CD4-positive, alpha-beta T cell treated with Interleukin-15 for 1 hour (primary cell): ENCODE measurements around the gene GSAP.

Experiments used
- DNase-seq: peaks from one replicate; pipeline ENCODE4 v3.0.0-alpha.2; 2020

The GSAP gene

DNA sequence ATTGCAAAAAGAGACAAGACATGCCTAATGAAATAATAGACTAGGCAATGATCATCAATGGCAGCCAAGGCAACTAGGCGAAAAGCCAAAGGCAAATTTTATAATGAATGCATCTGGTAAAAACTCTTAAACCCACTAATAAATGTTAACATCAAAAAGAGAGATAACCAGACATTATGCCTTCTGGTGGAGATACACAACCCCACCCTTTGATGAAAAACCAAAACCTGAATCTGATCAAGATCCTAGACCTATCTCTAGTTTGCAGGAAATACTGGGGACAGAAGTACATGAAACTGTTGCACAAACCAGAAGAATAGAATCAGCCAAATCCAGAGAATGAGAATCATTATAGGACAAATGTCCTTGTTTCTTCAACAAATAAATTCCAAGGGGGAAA lies 22.0 kb upstream of the GSAP start:
- DNase-seq = no peak

DNA sequence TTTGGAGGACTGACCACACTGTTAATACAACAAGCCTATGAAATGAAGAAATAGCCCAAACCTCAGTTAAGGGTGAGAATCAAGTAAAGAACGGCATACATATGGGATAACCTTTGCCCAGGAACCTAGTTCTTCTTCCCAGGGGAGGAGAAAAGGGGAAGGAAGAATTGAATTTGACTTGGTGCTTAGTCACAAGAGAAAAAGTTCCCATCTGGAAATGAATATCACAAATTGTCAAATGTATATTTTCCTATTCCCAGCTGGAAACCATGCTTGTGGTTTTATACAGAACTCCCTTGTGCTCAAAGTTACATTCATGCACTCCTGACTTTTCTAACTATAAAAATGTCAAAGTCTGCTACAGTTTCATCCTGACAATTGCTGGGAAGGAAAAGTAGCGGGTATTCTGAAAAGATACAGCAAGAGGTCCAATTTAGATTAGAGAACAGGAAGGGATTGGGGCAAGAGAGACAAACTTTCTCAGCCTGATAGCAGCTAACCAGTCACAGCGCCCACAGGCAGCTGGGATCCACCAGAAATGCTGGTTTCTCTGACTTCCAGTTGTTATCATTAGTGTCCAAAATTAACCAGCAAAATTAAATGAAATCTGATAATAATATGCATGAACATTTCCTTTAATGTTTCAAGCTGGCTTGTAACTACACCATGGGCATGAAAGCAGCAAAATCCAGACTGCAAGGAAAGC lies 18.6 kb upstream of the GSAP start:
- DNase-seq = no peak

DNA sequence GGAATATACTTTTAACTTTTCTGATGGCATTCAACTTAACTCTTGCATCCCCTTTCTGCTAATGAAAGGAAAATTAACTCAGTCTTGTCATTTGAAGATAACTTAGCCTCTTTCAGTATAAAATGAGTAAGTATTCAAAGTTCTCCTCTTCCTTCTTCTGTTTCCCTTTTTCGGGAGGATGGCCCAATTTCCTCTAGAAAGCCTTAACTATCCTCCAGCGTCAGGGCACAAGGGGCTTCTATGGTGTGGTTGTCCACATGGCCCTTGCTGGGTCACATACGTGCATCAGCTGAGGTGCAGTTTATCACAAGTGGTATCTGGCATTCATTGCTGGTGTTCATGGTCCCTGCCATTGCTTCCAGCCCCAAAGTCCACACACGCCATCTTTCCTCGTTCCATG lies 17.8 kb upstream of the GSAP start:
- no peak for DNase-seq

DNA sequence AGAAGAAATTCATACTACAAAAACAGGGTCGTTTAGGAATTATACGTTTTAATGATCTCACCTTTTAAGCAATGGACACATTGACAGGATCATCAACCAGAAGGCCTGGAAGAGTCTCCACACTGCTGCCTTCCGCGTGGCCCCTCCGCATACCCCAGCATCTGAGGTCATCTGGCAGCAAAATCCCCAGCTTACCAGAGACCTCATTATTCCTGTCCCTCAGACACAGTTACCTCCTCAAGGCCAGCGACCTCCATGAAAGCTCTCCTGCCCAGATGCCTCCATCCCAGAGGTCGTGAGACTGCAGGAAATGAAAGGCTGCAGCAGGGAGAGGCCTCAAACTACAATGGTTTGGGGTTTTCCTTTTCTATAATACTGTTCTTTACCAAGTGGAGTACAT lies 14.8 kb upstream of the GSAP start:
- no peak for DNase-seq

DNA sequence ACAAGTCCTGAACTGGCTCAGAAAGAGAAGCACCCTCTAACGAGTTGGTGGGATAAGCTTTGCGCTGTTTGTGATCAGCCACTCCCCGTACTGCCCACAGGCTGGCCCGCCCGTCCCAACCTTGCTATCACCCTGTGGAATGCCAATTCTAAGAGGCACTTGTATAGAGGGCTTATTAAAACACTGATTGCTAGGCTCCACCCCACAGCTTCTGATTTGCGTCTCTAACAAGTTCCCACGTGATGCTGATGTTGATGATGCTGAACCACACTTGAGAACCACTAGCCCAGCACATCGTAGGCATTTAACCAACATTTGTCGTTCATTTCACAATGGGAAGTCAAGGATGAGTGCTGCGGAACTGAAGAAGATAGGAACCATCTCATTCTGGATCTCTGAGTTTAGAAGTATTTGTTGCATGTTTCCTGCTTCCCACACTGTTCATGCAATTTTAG lies 12.7 kb upstream of the GSAP start:
- DNase-seq = peak; percentile 65

DNA sequence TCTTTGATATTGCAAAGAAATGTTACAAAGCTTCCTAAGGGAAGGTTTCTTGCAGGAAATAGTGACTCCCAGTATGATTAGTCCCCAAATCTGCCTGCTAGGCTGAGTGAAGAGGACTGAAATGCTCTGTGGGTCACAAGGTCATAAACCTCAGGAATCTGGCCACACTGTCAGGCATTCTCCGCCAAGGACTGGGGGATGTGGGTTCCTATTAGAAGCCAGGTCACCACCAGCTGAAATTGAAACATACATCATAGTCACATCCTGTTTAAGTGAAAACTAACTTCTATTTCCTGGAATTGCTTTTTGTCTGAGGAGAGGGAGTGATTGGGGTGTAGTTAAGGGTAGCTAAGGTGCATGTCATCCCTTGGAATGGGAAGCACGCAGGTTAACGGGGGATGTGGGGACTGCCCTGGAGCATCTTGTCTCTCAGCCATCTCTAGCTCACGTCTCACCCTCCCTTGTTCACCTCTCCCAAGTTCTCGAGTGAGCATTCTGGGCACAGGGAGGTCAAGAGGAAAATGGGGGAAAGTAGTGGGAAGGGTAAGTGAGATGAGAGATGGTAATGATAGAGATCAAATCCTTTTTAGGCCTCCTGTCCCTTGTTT lies 12.0 kb upstream of the GSAP start:
- DNase-seq = peak; percentile 40

DNA sequence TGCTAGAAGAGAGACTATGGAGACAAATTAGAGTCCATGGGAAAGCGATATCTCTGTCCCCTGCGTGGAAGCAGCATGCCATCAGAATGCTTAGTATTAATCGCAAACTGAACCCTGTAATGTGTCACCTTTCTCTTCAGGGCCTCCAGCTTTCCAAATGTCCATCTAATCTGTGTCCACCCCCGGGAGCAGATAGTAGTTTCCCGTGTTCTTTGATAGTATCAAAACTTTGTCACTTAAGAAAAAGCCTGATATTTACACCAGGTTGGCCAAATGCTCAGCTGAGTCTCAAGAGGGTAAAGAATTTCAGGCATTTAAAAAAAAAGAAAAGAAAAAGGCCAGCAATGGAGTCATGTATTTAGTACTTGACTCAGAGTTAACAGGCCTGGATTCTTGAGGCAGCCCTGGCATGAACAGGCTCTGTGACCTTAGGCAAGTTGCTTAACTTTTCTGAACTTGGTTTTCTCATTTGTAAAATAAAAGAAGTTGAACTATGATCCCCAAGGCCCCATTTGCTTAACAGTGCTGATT lies 10.4 kb upstream of the GSAP start:
- DNase-seq = no peak

DNA sequence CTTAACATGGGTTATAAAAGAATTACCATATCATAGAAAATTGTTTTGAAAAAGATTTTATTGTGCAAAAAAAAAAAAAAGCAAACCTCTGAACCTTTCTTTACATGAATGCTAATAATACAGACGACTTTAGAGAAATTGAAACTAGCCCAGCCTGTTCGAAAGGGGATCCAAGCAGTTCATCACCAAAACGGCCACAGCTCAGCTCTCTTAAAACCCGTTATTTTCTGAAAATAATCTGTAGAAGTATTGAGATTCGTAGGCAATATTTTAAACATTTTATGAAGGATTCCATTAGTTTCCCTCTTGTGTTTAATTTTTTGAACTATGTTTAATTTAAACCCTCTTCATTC lies 9.9 kb upstream of the GSAP start:
- DNase-seq = no peak

DNA sequence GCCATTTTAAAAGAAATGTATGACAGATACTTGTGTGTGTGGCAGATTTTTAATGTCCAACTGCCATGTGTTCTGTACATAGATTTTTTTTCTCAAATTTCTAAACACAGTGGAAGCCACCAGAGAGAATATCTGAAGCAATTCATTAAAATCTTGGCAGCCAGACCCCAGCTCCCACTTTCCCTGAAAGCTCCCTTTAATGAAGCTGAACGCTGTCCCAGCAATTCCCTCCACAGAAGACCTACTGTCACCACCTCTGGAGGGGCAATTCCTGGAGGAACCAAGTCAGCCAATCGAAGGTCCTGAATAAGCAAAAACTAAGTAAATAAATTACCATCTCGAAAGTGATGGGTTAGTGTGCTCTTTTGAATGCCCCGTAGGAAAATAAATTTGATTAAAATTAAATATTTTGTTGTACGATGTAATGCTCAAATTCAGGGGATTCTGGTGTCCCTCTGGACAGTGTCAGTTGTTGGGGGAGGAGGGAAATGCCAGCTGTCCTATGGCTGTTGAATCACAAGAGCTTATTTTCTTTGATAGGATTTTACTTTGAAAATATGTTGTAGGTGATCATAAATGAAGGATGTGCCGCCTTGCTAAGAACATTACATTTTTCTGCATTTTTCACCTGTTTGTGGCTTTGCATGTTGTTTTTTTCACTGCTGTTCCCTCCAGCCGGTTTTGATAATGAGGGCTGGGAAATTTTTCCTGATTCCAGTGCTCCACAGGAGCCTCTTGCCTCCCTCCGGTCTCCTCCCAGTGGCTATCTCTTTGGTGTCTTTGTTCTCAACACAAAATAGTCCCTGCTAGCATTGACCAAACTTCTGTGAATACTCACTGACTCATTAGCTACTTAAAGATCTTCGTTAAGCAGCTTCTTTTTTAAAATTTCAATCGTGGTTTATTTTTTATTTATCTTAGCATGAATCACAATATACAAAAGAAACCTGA lies 9.2 kb upstream of the GSAP start:
- no peak for DNase-seq

DNA sequence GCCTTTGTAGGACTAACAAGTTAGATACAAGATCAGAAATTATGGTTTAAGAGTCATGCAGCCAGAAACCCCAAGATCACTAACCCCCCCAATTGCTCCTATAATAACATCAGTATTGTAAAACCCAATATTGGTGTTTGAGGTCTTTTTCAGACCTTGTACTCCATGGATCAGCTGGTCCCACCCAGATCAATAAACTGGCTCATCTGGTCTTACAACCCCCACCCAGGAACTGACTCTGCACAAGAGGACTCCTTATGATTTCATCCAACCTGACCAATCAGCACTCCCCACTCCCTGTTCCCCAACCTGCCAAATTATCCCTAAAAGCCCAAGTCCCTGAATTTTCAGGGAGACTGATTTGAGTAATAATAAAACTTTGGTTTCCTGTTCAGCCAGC lies 6.4 kb upstream of the GSAP start:
- DNase-seq = no peak

DNA sequence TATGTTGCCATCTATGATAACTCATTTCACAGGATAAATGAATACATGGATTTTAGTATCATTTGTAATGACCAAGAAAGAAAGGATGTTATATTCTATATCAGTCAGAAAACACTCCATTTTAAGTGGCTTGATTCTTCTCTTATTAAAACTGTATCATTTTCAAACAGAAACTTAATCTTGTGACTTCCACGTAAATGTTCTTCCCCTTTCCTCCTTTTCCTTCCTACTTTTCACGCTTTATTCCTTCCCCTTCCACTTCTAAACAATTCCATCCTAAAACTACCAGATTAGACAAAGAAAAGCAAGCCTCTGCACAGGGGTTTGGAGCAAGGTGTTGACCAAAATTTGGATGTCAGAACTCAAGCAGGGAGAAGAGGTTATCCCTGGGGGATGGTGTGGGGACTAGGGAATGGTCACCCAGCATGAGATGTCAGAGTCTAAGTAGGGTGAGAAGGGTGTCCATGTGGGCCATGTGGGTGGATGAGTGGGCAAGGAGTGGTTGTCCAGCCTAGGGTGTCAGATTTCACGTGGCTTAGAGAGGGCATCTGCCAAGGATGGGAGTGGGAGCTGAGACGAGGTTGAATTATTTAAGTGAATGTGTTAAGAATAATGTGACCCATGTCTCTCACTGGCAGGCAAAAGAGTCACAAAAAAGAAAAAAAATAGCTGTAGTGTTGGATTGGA lies 5.0 kb upstream of the GSAP start:
- no peak for DNase-seq

DNA sequence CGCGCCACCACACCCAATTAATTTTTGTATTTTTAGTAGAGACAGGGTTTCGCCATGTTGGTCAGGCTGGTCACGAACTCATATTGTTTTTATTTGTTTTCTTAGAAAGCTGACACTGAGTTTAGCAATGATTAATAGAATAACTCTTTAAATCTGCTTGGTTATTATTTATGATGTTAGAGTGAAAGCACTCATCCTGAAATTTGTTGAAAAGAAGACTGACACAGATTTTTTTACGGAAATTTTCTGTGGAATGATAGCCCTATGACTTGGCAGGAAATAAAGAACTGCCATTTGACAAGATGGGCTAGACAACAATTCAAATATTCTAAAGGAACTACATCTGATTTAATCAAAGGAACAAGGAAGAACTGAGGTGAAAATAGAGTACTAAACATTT lies 4.3 kb upstream of the GSAP start:
- no peak for DNase-seq

DNA sequence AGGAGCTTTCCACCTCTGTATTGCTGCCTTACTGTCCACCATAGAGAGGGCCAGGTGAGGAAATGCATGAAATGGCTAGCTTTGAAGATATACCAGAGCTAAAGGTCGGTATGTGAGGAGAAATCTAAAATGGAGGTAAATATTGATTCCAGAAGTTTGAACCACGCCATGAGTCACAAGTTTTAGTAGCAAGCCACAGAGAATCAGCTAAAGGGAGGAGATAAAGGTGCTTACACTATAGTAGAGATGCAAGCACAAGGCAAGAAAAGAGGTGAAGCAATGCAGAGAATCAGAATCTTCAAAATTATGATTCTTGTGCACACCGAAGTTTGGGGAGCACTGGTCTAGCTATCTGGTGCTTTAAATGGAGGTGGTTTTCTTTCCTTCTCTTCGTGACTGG lies 3.0 kb upstream of the GSAP start:
- no peak for DNase-seq

DNA sequence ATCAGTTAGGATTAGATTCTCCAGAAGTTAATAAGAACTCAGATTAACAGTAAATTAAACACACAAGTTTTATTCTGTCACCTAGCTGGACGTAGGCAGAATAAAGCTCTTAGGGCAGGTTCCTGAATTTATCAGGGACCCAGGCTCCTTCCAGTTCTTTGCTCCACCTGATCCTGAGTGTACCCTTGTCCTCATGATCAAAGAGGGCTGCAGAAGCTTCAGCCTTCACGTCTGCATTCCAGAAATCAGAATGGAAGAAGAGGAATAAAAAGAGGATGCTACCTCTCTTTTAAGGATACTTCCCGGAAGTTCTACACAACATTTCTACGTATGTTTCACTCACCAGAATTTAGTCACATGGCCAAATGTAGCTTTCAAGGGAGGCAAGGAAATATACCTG lies 1.7 kb upstream of the GSAP start:
- DNase-seq = no peak

DNA sequence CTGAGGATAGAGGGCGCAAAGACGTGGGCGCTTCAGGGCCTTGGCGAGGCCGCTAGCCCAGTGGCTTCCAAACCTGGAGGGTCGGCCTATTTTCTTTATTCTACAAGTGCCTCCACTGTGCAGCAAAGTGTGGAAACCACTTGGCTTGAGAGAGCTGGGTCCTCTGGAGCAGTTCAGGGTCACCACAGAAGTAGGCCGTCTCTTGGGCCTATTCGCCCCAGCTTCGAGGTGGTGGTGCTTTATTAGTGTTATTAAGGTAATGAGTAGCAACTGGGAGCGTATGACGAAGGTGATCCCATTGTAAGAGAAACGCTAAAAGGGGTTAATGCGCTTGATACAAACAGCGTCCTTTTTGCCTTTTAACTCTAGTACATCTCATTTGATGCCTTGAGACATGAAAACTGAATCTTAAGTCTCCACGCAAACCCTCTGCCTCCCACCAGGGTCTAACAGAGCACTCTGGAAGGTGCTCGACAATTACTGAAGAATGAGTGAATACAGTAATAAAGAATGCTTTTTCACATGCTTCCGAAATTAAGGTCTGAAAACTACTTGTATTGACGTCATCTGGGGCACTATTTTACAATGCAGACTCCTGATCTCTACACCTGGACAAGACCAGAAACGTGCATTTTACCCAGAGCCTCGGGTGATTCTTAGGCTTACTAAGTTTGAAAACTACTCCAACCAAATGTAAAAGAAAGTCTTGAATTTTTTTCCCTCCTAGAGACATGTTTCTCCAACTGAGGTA lies 647 bp upstream of the GSAP start:
- DNase-seq = no peak

DNA sequence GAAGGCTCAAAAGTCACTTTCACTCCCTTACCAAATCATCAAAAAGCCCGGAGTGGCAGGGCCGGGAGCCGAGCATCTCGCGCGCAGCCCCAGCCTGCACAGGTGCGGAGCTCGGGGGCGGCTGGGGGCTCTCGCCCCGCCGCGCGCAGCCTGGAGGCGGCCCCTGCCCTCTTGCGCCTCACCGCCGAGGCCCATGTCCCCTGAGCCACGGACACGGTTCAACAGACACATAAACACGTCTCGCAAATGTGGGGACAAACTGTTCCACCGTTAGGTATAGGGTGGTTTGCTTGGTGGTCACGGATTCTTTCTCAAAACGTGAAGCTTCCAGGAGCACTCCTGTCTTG lies 700 bp downstream of the GSAP start:
- DNase-seq = peak; percentile 52

DNA sequence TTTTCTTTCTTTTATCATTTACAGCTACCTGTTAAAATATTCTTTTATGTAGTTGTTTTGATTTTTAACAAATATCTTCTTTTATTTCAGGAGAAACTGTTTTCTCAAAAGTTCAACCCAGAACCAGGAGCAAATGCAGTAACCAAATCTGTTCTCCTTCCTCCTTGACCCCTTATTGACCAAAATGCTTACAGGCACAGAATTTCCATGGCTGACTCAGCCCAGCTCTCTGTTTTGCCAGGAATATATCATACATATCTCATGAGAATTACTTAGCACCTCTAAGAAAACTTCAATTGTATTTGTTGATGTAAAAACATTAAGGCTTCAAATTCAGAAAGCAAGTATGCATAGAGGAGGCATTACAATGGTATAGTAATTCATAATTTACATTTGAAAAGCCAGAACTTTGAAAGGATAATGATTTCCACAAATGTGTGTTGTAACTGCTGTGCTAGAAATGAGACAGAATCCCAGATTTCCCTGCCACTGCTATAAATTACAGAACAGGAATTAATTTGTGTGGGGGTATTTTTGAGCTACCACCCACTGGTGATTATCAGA lies 2.2 kb downstream of the GSAP start:
- DNase-seq = no peak

DNA sequence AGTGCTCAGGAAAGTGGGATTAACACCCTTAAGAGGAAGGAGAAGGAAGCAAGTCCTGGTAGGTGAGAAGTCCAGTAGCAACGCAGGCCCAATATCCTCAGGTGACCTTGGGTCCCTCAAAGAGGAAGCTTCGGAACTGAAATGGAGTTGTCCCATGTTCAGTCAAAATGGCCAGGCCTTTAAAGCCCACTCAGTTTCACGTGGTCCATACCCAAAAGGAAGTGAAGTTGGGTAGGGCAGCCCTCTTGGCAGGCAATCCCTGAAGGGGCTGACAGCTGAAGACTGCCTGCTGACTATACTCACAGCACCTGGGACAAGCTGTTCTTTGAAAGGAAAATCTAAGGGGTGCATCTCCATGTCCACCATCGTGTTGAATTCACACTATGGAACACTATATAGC lies 3.0 kb downstream of the GSAP start:
- peak; percentile 19 for DNase-seq

DNA sequence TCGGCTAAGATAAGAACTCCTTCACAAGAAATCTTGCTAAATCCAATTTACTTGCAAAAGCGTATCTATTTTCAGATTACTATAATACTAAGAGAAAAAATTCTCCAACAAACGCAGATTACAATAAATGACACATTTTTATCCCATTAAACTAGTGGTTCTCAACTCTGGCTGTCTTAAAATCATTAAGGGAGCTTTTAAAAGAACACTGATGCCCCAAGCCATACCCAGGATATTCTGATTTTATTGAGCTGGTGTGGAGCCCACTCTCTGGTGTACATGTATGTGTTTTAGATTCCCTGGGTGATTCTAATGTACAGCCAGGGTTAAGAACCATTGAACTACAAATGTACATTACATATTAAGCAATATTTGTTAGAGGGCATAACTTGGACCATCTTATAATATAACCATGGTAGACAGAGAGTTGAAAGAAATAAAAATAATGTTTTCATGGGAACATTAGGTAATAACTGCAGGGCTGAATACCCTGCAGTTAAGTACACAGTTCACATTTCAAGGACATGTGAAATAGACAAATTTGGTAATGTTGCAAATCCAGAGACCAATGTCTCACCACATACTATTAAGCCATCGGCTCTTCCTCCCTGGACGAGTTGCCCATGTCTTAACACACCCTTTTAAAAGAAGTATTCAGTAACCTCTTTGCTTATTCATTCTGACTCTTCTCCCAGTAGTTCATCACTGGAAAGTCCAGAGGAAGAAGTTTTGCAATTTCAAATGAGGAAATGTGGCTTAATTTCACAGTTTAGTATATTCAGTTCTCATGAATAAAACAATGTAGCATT lies 6.2 kb downstream of the GSAP start:
- peak; percentile 53 for DNase-seq

DNA sequence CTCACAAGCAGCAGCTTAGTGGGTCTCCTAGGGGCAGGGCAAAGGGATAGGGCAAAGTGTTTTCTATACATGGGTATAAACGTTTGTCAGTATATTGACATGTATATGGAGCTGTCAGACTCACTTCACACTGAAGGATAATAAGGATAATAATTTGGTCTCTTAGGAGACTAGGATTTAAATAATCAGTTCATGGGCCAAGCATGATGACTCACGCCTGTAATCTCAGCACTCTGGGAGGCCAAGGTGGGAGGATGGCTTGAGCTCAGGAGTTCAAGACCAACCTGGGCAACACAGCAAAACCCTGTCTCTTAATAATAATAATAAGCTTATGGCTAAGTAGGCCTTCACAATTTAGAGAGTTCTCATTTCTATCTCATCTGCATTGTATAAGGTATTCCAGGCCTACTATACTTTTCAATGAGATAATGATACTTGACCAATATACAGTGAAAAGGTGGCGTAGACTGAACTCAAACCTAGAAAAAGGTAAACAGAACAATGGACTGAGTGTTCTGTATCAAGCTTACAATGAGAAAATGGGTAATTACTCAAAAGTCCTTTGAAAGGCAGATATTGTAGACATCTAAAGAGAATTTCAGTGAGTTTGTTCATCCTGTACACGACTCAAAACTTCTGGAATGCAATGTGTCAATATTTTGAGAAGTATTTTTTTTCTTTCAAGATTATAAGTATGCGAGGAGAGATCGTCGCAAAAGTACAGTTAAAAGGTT lies 7.0 kb downstream of the GSAP start:
- no peak for DNase-seq

DNA sequence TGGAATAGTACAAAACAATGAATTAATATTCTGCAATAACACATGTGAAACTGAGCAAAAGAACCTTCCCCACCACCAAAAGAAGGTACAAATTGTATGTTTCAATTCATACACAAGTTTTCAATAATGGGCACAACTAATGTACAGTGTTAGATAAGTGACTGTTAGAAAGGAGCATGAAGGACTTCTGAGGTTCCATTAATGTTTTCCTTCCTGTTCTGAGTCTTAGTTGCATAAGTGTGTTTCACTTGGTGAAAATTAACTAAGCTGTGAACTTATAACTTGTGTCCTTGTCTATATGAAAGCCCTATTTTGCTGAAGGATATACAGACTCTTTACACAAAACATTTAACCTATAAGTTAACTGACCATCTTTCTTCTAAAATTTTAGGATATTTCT lies 8.2 kb downstream of the GSAP start:
- no peak for DNase-seq
